Measurements from ENCODE around the gene CTSW.

CTSW gene

GRCh38 chr11:65856689-65857499 is 22.7 kb upstream of the CTSW start:
- peak; percentile 24 for DNase-seq

- DNase-seq: no peak
These were observed 22.2 kb upstream of the CTSW start for GRCh38 chr11:65857500-65857852.

DNA sequence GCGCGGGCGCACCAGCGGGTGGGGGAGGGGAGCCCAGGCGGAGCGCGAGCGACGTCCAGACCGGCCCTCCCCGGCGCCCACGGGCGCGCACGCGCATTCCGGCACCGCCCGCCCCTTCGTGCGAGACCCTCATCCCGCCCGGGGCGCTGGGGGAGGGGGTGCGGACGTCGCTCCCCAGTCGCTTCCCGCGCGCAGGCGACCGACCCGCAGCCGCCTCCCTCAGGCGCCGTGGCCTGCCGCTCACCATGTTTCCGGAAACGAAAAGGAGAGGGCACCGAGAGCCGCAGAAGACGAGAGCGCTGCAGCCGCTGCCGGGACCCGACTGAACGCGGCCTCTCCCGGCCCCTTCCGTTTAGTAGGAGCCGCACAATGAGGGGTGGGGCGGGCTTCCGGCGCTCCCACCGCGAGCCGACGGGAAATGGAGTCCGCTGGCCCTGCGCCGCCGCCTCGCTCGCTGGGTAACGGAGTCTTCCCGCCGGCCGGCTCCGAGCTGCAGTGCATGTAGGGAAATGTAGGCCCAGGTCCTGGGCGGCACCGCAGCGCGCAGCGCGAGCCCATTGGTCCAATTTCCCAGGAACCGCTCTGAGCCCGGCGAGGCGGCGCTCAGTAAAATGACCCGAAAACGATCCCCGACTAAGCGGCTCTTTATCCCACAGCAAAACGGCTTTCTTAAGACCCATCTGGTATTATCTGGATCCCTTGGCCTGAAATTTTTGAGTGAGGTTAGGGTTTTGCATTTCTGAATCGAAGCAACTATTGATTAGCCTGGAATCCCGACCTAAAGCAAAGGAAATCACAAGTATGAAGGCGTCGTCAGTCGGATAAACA is 21.6 kb upstream of the CTSW start, which contains the start of gene CFL1:
Gene CFL1, minus strand, starts transcription at position 328 of the 828 bp plus-strand sequence. Its CDS starts 81 bp downstream, at position 247.
- DNase-seq: peak; percentile 96

DNA sequence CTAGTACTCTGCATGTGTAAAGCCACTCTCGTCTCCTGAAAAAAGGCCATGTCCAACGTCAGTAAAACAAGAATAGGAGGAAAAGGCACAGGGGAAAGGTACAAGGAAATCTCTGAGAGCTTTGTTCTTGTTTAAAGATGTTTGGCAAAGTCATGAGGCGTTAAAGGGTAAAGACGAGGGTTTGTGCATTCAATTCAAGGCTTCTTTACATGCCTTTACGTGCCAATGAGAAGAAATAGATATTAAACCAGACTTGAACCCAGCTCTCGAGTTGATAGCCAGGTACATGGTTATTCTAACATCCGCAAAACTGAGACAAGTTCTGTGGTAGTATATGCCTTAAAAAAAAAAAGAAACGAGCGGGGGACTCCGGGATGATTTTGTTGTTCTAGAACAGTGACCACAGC is 21.0 kb upstream of the CTSW start:
- DNase-seq: no peak

- DNase-seq: peak; percentile 85
These were observed 20.4 kb upstream of the CTSW start for GRCh38 chr11:65859095-65859811.

- no peak for DNase-seq
These were observed 19.8 kb upstream of the CTSW start for GRCh38 chr11:65859812-65860277.

DNA sequence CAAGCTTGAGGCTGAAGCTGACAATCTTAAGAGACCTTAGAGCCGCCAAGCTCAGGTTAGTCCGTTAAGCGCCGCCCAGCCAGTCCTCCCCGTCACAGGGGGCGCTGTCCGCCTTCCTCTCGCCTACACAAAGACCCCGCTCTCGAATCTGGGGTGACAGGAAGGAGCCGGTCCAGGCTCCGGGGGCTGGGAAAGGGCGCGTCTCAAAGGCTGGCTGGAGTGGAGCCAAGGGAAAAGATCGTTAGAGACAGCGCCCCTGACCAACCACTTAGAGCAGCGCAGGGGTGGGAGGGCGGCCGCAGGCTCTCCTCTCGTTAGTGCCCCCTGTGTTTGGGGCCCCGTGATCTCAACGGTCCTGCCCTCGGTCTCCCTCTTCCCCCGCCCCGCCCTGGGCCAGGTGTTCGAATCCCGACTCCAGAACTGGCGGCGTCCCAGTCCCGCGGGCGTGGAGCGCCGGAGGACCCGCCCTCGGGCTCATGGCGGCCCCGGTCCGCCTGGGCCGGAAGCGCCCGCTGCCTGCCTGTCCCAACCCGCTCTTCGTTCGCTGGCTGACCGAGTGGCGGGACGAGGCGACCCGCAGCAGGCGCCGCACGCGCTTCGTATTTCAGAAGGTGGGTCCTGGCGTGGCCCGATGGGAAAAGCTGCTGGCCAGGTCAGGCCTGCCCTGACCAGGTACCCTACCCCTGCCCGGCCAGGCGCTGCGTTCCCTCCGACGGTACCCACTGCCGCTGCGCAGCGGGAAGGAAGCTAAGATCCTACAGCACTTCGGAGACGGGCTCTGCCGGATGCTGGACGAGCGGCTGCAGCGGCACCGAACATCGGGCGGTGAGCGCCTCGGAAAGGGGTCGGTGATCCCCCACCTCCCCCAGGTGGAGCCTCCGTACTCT is 19.1 kb upstream of the CTSW start, which contains the start of gene MUS81:
Gene MUS81, plus strand, starts transcription at position 156 of the 887 bp plus-strand sequence. Its CDS starts 321 bp downstream, at position 477.
- DNase-seq: peak; percentile 96

- DNase-seq: no peak
These were observed 18.5 kb upstream of the CTSW start for GRCh38 chr11:65861165-65861505.

GRCh38 chr11:65861533-65862183 is 18.0 kb upstream of the CTSW start:
- DNase-seq: no peak

GRCh38 chr11:65862191-65862735 is 17.4 kb upstream of the CTSW start:
- no peak for DNase-seq

- DNase-seq: no peak
These were observed 16.4 kb upstream of the CTSW start for GRCh38 chr11:65862941-65863888.

DNA sequence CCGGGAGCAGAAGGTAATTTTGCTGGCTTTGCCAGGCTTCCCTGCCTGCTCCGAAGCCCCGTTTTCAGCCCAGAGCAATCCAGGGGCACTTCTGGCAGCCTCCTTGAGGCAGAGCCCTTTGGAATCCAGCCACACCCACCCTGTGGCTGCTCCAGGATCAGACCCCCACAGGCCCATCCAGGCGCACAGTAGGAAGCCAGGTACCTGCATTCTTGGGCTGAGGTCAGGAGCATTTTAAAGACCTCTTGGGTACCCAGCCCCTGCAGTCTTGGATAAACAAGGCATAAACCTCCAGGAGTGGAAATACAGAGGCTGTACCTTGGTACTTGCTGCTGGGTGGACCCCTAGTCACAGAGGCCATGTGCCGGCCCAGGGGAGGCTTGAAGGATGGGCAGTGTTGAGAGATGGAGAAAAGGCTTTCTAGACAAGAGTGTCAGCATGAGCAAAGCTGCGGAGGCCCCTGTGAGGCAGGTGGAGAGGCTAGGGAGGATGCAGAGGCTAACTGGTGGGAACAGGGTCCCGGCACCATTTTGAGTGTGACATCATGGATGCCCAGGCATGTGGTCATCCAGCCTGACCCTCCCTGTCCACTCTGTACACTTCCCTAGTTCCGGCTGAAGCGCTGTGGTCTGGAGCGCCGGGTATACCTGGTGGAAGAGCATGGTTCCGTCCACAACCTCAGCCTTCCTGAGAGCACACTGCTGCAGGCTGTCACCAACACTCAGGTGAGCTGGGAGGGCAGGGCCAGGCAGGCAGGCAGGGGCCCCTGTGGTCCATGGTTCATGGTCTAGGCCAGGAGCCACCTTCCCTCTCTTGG is 15.5 kb upstream of the CTSW start:
- no peak for DNase-seq

DNA sequence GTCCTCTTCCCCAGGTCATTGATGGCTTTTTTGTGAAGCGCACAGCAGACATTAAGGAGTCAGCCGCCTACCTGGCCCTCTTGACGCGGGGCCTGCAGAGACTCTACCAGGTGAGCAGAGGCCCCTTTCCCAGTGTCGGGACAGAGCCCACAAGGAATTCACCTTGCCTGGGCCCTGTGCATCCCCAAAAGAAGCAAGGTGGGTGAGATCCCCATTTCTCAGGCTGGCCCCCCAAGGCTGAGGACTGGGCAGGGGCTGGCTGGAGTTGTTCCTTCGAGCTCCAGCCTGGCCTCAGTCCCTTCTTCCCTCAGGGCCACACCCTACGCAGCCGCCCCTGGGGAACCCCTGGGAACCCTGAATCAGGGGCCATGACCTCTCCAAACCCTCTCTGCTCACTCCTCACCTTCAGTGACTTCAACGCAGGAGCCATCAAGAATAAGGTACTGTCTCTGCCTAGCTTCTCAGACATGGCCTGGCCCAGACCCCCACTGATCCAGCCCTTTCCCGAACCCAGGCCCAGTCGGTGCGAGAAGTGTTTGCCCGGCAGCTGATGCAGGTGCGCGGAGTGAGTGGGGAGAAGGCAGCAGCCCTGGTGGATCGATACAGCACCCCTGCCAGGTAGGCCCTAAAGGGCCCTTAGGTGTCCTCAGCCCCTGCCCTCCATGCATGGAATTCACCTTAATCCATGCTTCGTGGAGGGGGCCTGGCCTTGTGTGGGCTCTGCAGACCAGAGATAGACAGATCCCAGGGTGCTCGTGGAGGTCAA is 14.7 kb upstream of the CTSW start:
- DNase-seq: no peak

DNA sequence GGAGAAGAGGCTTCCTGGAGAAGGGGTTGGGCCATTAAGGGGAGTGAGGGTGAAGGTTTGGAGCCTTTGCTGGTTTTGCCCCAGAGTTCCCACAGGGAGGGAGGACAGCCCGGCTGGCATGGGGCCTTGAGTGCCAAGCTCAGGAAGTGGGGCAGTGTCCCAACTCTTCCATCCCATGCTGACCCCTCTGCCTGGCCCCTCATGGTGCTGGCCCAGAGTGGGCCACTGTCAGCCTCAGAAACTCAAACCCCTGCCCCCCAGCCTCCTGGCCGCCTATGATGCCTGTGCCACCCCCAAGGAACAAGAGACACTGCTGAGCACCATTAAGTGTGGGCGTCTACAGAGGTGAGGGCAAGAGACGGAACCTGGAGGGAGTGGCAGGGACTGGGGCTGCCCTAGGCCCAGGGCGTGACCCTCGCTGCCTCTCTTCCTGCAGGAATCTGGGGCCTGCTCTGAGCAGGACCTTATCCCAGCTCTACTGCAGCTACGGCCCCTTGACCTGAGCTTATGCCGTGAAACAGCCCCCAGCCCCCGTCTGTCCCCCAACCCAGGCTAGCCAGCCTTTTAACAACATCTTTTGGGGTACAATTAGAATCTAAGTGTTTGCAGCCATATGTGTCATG is 14.0 kb upstream of the CTSW start:
- DNase-seq: no peak

GRCh38 chr11:65866509-65867283 is 12.9 kb upstream of the CTSW start:
- DNase-seq: no peak

DNA sequence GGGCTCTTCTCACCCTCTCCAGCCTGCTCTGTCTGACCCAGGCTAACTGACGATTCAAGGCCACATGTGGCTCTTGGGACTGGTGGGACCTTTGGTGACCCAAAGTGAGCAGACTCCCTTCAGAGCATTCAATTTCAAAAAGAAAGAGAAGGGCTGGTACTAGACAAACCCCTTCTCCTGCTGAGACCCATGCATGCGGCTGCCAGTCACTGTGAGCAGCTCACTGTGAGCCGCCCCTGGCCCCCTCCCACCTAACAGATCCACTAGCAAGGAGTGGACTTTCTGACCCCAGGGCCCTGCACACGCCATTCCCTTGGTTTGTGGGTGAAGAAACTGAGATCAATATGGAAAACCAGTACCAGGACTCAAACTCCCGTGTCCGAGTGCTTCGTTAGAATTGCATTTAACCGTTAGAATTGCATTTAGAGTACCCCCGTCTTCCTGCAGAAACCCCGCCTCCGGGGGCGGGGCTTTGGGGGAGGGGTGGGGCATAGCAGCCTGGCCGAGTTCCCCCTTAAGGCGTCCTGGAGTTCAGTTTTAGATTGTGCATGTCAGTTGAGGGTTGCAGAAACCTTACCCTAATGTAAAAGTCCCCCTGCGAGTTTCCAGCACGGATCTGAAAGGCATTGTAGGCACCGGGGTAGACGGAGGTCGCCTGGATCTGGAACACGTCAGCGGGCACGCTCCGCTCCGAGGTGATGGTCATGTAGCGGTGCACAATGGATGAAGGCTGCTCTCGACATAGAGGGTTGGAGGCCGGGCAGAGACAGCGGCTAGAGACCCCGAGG is 12.2 kb upstream of the CTSW start:
- DNase-seq: no peak
